K562 (cell line): ENCODE data around the gene ALDH1A2.

Experiments used
- CTCF ChIP-seq, 3 experiments: IDR thresholded peaks in 2 of 3; conservative IDR thresholded peaks in 1 of 3; 2 replicates each; pipeline ENCODE4 v1.5.1; 2011 to 2012; ENCODE audit warnings: low read length in 3 of 3, mild to moderate bottlenecking in 3 of 3, control low read depth in 2 of 3, improper control_type of control experiment in 1 of 3, inconsistent platforms in 1 of 3, low read depth in 1 of 3, mixed read lengths in 1 of 3, moderate library complexity in 1 of 3; ENCODE audit not compliant: insufficient read depth in 2 of 3
- JUNB ChIP-seq: fragments of 450-650 bp; formaldehyde crosslinking; conservative IDR thresholded peaks from 2 replicates; pipeline ENCODE4 v1.4.0; 2020; ENCODE audit warnings: mild to moderate bottlenecking
- POLR2A ChIP-seq: fragments of 450-650 bp; conservative IDR thresholded peaks from 2 replicates; pipeline ENCODE4 v1.6.1; 2016
- SMC3 ChIP-seq: conservative IDR thresholded peaks from 2 replicates; pipeline ENCODE4 v1.6.1; 2011; ENCODE audit warnings: low read depth, low read length, improper control_type of control experiment; ENCODE audit not compliant: insufficient read depth
- TARDBP ChIP-seq: fragments of 450-650 bp; IDR thresholded peaks from 2 replicates; pipeline ENCODE4 v1.6.1; 2016
- YY1 ChIP-seq, 3 experiments: IDR thresholded peaks; 2 replicates each; pipeline ENCODE4 v1.6.1; 2011; ENCODE audit warnings: low read length in 2 of 3, mild to moderate bottlenecking in 2 of 3, moderate library complexity in 2 of 3, borderline replicate concordance in 1 of 3, control low read depth in 1 of 3, low read depth in 1 of 3; ENCODE audit not compliant: insufficient read depth in 3 of 3, insufficient replicate concordance in 2 of 3, control insufficient read depth in 1 of 3, insufficient read length in 1 of 3; ENCODE audit errors: extremely low read depth in 1 of 3

- TF ChIP-seq JUNB (CRISPR knock-in tag) (no peak), POLR2A (no peak), SMC3 (no peak), CTCF (IDR thresholded peaks at IDR 0.05 in 2 of 3, conservative IDR thresholded peaks at IDR 0.05 in 1 of 3; ENCODE audit: insufficient read depth in 2 of 3, low read depth in 1 of 3, low read length in 3 of 3) (no peak), YY1 (IDR thresholded peaks at IDR 0.05; ENCODE audit: borderline replicate concordance in 1 of 3, control insufficient read depth in 1 of 3, extremely low read depth in 1 of 3, insufficient read depth in 3 of 3, insufficient read length in 1 of 3, insufficient replicate concordance in 2 of 3, low read depth in 1 of 3, low read length in 2 of 3) (no peak), TARDBP (no peak)
Measured at GRCh38 chr15:58046467-58046866, 19.0 kb downstream of the ALDH1A2 start.
